Activated CD4-positive, alpha-beta memory T cell treated with anti-CD3 and anti-CD28 coated beads, Interleukin-2, amount 10 ng/mL, durations not matched to agents 7 days and 5 days (primary cell): ENCODE data around the gene CALD1. TPM values are rescaled to one million over a fixed set of nuclear protein-coding genes. Genes with fewer than 3 reads are reported as not detected.

Experiments
- CTCF ChIA-PET: fragments of 350-600 bp; sonication (Branson Sonifier 250); formaldehyde crosslinking; loops from one replicate; lab custom pipeline; 2021; ENCODE audit warnings: antibody characterized with exemption, inconsistent platforms; lab: Charles Lee
- POLR2A ChIA-PET: fragments of 350-600 bp; sonication (Branson Sonifier 250); formaldehyde crosslinking; loops from one replicate; lab custom pipeline; 2021; ENCODE audit warnings: antibody characterized with exemption; lab: Charles Lee
- DNase-seq: peaks from one replicate; pipeline ENCODE4 v3.0.0-alpha.2; 2020
- H3K27ac Mint-ChIP-seq: one replicate; pipeline ENCODE4 v1.8.0; 2021; ENCODE audit warnings: mild to moderate bottlenecking, mixed read lengths
- H3K27me3 Mint-ChIP-seq: one replicate; pipeline ENCODE4 v1.8.0; 2021; ENCODE audit warnings: mixed read lengths
- H3K36me3 Mint-ChIP-seq: one replicate; pipeline ENCODE4 v1.8.0; 2021; ENCODE audit warnings: low read depth, mixed read lengths
- H3K4me1 Mint-ChIP-seq: one replicate; pipeline ENCODE4 v1.8.0; 2021; ENCODE audit warnings: mixed read lengths
- H3K4me3 Mint-ChIP-seq: one replicate; pipeline ENCODE4 v1.8.0; 2021; ENCODE audit warnings: mild to moderate bottlenecking, mixed read lengths
- H3K9me3 Mint-ChIP-seq: one replicate; pipeline ENCODE4 v1.8.0; 2021; ENCODE audit warnings: mixed read lengths
- total RNA-seq, 2 experiments: library from RNA; stranded (reverse); gene quantifications; one replicate each; pipeline ENCODE4 v1.2.3, GENCODE V29; 2021

The CALD1 gene
- total RNA-seq, 2 experiments from 2014 or later, result 0.38 to 0.63 TPM

GRCh38 chr7:134993877-134994456 lies 214.5 kb downstream of the CALD1 start:
- DNase-seq, result no peak
- H3K27me3 Mint-ChIP-seq, result no peaks in the 10 kb centered on the region
- ChIA-PET POLR2A (interaction anchor here (0.8 to 2.0 kb wide), 3 partner anchors 7 to 177 kb away, joined by 3 to 5 read pairs (median 4); partner anchors contain the start of genes CYREN and TMEM140), CTCF (no interaction called here)
- H3K36me3 Mint-ChIP-seq, result peaks cover 43% of the 10 kb centered on the region
- H3K4me3 Mint-ChIP-seq, result no peak overlapping the region
- peaks cover 24% of the 10 kb centered on the region for H3K4me1 Mint-ChIP-seq
- H3K27ac Mint-ChIP-seq, result no peak overlapping the region
- no peaks in the 10 kb centered on the region for H3K9me3 Mint-ChIP-seq

- no peak overlapping the region for H3K27ac Mint-ChIP-seq
- no peaks in the 10 kb centered on the region for H3K27me3 Mint-ChIP-seq
- peaks cover 16% of the 10 kb centered on the region for H3K4me1 Mint-ChIP-seq
- no peak overlapping the region for H3K4me3 Mint-ChIP-seq
- ChIA-PET CTCF (interaction anchor here (3.2 kb wide), 1 partner anchor 9 kb away, joined by 13 read pairs; the partner anchor contains the start of gene AGBL3), POLR2A (interaction anchor here (2.8 kb wide), 1 partner anchor 9 kb away, joined by 10 read pairs; the partner anchor contains the start of gene AGBL3)
- DNase-seq, result no peak
- peaks cover 36% of the 10 kb centered on the region for H3K36me3 Mint-ChIP-seq
- H3K9me3 Mint-ChIP-seq, result no peaks in the 10 kb centered on the region
These were observed 216.0 kb downstream of the CALD1 start for GRCh38 chr7:134995239-134996096.

DNA sequence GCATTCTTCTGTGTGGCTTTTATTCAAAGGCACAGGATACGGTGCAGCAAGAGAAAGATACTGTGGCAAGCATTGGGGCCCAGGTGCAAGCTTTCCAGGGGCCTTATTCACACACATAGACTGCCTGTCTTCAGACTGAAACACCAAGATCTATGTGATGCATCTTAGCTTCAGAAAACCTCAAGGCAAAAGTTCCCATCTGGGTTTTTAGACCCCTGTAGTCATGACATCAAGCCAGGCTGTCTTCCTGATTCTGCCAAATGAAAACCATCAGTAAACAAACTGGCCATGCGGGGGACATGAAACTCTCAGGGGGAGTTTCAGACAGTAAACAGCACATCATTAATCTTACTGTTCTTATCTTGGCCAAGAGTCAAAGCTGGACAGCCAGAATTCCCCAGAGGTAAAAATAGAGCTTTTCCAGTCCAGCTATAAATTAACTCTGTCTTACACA lies 216.7 kb downstream of the CALD1 start:
- no peaks in the 10 kb centered on the region for H3K27me3 Mint-ChIP-seq
- ChIA-PET CTCF (interaction anchor here (3.2 kb wide), 1 partner anchor 10 kb away, joined by 13 read pairs; the partner anchor contains the start of gene AGBL3), POLR2A (interaction anchor here (2.8 kb wide), 1 partner anchor 10 kb away, joined by 10 read pairs; the partner anchor contains the start of gene AGBL3)
- H3K4me1 Mint-ChIP-seq, result peaks cover 11% of the 10 kb centered on the region
- peaks cover 29% of the 10 kb centered on the region for H3K36me3 Mint-ChIP-seq
- no peak overlapping the region for H3K4me3 Mint-ChIP-seq
- no peak overlapping the region for H3K27ac Mint-ChIP-seq
- no peaks in the 10 kb centered on the region for H3K9me3 Mint-ChIP-seq
- no peak for DNase-seq

- Mint-ChIP-seq H3K27ac (no peak overlapping the region), H3K4me3 (no peak overlapping the region), H3K36me3 (peaks cover 25% of the 10 kb centered on the region), H3K9me3 (no peaks in the 10 kb centered on the region), H3K27me3 (no peaks in the 10 kb centered on the region), H3K4me1 (peaks cover 8% of the 10 kb centered on the region)
- DNase-seq, result no peak
- CTCF ChIA-PET, result interaction anchor here (3.2 kb wide), 1 partner anchor 11 kb away, joined by 13 read pairs; the partner anchor contains the start of gene AGBL3
- POLR2A ChIA-PET, result interaction anchor here (2.8 kb wide), 1 partner anchor 11 kb away, joined by 10 read pairs; the partner anchor contains the start of gene AGBL3
These were observed 217.9 kb downstream of the CALD1 start for GRCh38 chr7:134997214-134997885.

GRCh38 chr7:134999136-134999535 lies 219.7 kb downstream of the CALD1 start:
- Mint-ChIP-seq H3K36me3 (peaks cover 17% of the 10 kb centered on the region), H3K9me3 (no peaks in the 10 kb centered on the region), H3K27me3 (no peaks in the 10 kb centered on the region), H3K4me1 (peaks cover 2% of the 10 kb centered on the region), H3K4me3 (no peak overlapping the region), H3K27ac (no peak overlapping the region)
- POLR2A ChIA-PET, result no interaction called here
- CTCF ChIA-PET, result interaction anchor here (3.2 kb wide), 1 partner anchor 13 kb away, joined by 13 read pairs; the partner anchor contains the start of gene AGBL3
- no peak for DNase-seq

DNA sequence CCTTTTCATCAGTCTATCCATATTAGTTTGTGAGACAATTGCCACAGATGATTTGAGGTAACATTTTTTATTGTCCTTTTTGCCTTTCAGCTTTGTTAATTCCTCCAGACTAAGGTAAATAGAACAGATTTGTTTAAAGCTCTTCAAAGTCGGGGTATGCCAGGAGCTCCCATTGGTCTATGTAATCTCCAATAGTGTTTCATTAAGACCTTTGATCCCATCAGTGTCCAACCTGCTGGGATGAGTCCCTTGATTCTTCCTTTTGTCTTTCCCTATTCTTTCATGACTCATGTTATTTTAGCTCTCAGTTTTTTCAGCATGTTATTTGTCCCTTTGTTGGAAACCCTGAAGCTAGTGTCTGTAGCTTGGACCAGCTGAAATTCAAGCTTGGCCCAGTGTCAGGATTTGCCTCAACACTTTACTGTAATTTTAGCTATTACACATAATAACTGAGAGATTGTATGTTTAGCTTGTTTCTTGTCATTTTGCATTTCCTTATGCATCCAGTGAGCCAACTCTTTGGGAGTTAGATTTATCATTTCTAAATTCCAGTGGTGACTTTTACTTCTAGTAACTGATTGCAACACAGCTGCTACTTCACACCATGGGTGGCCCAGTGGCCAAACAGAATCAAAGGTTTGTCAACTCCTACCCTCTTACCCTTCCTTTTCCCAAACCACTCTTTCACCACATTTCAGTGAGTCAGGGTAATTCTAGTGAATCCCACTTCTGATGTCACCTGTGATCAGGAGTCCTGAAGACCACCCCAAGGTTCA lies 222.1 kb downstream of the CALD1 start:
- peaks cover 2% of the 10 kb centered on the region for H3K27me3 Mint-ChIP-seq
- no peak overlapping the region for H3K4me3 Mint-ChIP-seq
- ChIA-PET POLR2A (interaction anchor here (0.5 to 1.5 kb wide), 2 partner anchors 8 to 673 kb away, joined by 3 to 4 read pairs; no protein-coding TSS in a partner anchor), CTCF (interaction anchor here (1.0 kb wide), 1 partner anchor 16 kb away, joined by 6 read pairs; the partner anchor contains the start of gene AGBL3)
- DNase-seq, result no peak
- H3K9me3 Mint-ChIP-seq, result no peaks in the 10 kb centered on the region
- H3K27ac Mint-ChIP-seq, result no peak overlapping the region
- H3K4me1 Mint-ChIP-seq, result no peaks in the 10 kb centered on the region
- H3K36me3 Mint-ChIP-seq, result peaks cover 6% of the 10 kb centered on the region

GRCh38 chr7:135012229-135012628 lies 232.8 kb downstream of the CALD1 start:
- Mint-ChIP-seq H3K4me3 (no peak overlapping the region), H3K27me3 (peaks cover 1% of the 10 kb centered on the region), H3K9me3 (no peaks in the 10 kb centered on the region), H3K36me3 (no peaks in the 10 kb centered on the region), H3K27ac (no peak overlapping the region), H3K4me1 (no peaks in the 10 kb centered on the region)
- CTCF ChIA-PET, result no interaction called here
- POLR2A ChIA-PET, result no interaction called here
- no peak for DNase-seq

Other genes starting within 250 kb of the CALD1 start
- gene AKR1B15, start 230.5 kb upstream of the CALD1 start, total RNA-seq, result not detected
- 10 to 100 TPM; 27.3 to 29.3 TPM for gene BPGM, start 132.8 kb upstream of the CALD1 start, total RNA-seq
- 1 to 10 TPM; 2.8 to 3.4 TPM for gene AGBL3, start 206.9 kb downstream of the CALD1 start, total RNA-seq